ENCODE results near the gene GCN1.

GCN1 gene

GRCh38 chr12:120110550-120111501, 83.7 kb downstream of the GCN1 start:
- no peak for DNase-seq

- no peak for DNase-seq
Observed at GRCh38 chr12:120109570-120110267, 84.8 kb downstream of the GCN1 start.

- no peak for DNase-seq
Observed at GRCh38 chr12:120106151-120106550, 88.4 kb downstream of the GCN1 start.

- no peak for DNase-seq
Observed at GRCh38 chr12:120103371-120103770, 91.1 kb downstream of the GCN1 start.

- DNase-seq = no peak
Observed at GRCh38 chr12:120103044-120103338, 91.5 kb downstream of the GCN1 start.

- DNase-seq = no peak
Observed at GRCh38 chr12:120102189-120103043, 92.1 kb downstream of the GCN1 start.

GRCh38 chr12:120101617-120102016, 92.9 kb downstream of the GCN1 start:
- DNase-seq = no peak

- no peak for DNase-seq
Observed at GRCh38 chr12:120101182-120101581, 93.3 kb downstream of the GCN1 start.

GRCh38 chr12:120100630-120101029, 93.9 kb downstream of the GCN1 start:
- DNase-seq = no peak

- DNase-seq = no peak
Observed at GRCh38 chr12:120099738-120100137, 94.8 kb downstream of the GCN1 start.

GRCh38 chr12:120098756-120099470, 95.6 kb downstream of the GCN1 start:
- no peak for DNase-seq

GRCh38 chr12:120096671-120097202, 97.8 kb downstream of the GCN1 start:
- DNase-seq = no peak

- DNase-seq = no peak
Observed at GRCh38 chr12:120095736-120096135, 98.8 kb downstream of the GCN1 start.

GRCh38 chr12:120095331-120095730, 99.2 kb downstream of the GCN1 start:
- DNase-seq = no peak

GRCh38 chr12:120094485-120094884, 100.0 kb downstream of the GCN1 start:
- DNase-seq = no peak

GRCh38 chr12:120093592-120094355, 100.7 kb downstream of the GCN1 start:
- no peak for DNase-seq

- no peak for DNase-seq
Observed at GRCh38 chr12:120093336-120093591, 101.3 kb downstream of the GCN1 start.

GRCh38 chr12:120092551-120093335, 101.8 kb downstream of the GCN1 start:
- no peak for DNase-seq

GRCh38 chr12:120091371-120092090, 103.0 kb downstream of the GCN1 start:
- DNase-seq = no peak

GRCh38 chr12:120090626-120091295, 103.8 kb downstream of the GCN1 start:
- no peak for DNase-seq
